ACHN (cell line): ENCODE results near the gene PTPRD.
"Not testable (repeated sequence)": the region's sequence is repeated elsewhere in the genome, so short reads cannot be mapped to it uniquely, and the experiment has no call there.

ENCODE experiments used
- DNase-seq: peaks from one replicate; pipeline ENCODE4 v3.0.0-alpha.2; 2015
- in situ Hi-C: cut with HindIII; loops from 2 replicates; pipeline ENCODE4 v1.10.0; 2017; ENCODE audit warnings: low sequenced_read_pairs, low pct_ligation_motif_present, low pct_unique_long_range_greater_than_20kb

Gene PTPRD

DNA sequence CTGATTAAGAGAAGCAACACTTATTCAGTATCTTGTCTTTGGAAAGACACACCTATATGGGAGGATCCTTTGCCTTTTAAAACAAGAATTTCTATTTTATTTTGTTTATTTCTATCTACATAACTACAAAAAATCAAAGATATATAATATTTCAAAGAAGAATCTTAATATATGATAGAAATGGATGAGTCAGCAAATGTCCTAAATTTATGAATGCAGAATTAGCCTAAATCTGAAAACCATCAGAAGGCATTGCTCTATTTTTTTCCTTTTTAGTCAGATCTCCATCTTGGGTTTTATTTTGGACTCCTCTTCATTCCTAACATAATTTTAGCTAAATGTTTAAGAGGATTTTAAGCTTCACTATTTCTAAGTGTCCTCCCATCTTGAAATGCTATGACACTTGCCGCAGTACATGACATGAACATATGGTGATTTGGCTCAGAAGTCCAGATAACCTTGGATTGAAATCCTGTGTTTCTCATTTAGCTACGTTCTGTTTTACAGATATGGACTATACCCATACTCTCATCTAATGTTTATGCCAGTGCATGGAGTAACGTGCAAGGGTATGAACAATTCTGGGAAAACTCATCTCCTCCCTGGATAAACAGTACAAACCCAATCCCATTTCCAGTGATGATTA, 1490.4 kb downstream of the PTPRD start:
- DNase-seq, result no peak
- in situ Hi-C loops, result no loop called here

- in situ Hi-C loops, result no loop called here
Observed at GRCh38 chr9:9117866-9118265, 1494.9 kb downstream of the PTPRD start.

GRCh38 chr9:9112001-9112720, 1500.6 kb downstream of the PTPRD start:
- in situ Hi-C loops, result no loop called here
- DNase-seq, result no peak

More at GRCh38 chr9:9117866-9118265, 1494.9 kb downstream of the PTPRD start:
- no peak for DNase-seq

DNA sequence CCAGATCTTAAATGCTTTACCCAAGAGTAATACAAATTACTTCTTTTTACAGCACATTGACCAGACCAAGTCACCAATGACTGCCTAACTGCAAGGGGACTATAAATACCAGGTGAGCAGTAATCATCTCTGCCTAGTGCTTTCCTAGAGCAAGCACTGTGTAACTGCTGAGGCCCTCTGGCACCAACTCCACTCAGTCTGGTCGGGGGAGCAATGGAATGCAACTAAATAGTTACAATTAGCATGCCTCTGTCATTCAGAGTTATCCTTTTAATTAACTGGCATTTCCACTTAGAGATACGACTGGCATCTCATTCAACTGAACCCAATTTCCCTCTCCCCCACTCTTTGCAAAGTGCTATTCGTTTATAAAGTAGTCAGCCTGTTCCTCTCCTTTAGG, 1504.2 kb downstream of the PTPRD start:
- in situ Hi-C loops, result no loop called here
- DNase-seq, result no peak

- no peak for DNase-seq
- in situ Hi-C loops, result no loop called here
Observed at GRCh38 chr9:9102295-9102694, 1510.5 kb downstream of the PTPRD start.

DNA sequence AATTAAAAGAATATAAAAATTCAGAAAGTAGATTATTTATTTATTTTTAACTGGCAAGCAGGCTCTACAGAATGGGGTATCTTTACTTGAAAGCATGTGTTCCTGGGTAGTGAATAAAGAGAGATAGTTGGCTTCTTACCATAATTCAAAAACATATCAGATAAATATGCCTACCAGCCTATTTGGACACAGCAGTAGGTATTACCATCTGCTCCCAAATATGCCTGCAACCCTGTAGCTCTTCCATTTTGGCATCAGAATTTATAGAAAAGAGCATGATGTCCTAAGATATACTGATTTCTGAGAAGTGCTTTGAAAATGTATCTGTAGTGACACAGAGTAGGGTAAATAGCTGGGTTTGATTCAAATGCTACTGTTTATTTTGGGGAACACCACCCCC, 1512.7 kb downstream of the PTPRD start:
- in situ Hi-C loops, result no loop called here
- no peak for DNase-seq

- DNase-seq, result no peak
- in situ Hi-C loops, result no loop called here
Observed at GRCh38 chr9:9099646-9100045, 1513.2 kb downstream of the PTPRD start.

GRCh38 chr9:9097254-9097653, 1515.5 kb downstream of the PTPRD start:
- DNase-seq, in situ Hi-C loops: not testable (repeated sequence)

- in situ Hi-C loops, result no loop called here
- peak; percentile 1 for DNase-seq
Observed at GRCh38 chr9:9091387-9091786, 1521.4 kb downstream of the PTPRD start.

DNA sequence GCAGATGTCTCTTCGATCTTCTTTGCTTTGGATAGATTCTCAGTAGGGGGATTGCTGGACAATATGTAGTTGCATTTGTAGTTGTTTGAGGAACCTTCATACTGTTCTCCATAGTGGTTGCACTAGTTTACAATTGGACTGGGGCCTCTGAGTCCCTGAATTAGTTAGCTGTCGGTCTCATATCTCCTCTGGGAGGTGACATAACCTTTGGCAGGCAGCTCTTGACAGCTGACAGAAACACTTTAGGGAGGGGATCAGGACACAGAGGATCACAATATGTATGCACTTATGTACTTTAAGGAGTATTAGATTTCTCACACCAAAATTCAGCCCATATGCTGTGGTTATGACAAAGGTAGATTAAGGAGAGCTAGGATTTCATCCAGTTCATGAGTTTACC, 1533.3 kb downstream of the PTPRD start:
- in situ Hi-C loops, result no loop called here
- DNase-seq, result no peak

DNA sequence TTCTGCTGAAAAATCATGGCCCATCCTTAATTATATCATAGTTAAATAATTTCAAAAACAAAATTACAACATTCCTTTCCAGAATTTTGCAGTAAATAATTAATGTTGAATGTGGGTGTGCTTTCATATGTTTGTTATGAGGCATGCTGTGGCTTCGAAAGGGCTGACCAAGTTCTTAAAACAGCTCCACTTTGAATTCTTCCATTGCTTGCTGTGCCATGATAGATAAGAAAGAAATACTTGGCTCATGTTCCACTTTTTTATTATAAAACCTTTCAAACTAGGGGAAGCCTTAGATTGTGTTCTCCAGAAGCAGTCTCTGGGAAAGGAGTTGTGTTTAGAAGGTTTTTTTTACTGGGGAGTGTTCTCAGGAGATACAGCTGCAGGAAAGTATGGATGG, 1534.5 kb downstream of the PTPRD start:
- no peak for DNase-seq
- in situ Hi-C loops, result no loop called here

DNA sequence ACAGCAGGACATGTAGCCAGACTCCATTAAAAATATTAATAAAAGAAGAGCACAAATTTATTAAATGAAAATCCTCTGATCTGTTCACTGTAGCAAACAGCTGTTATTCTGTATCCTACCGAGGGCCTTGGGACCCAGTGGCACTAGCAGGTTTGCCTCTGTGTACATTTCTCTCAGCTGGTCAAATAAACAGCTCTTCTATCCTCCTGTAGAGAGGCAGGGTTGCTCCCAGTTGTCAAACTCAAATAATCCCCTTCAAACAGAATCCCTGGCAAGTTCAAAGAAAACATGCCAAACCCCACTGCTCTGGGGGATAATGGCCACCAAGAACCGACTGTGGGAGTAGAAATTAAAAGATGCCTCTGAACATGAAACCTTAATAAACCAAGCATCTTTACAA, 1551.2 kb downstream of the PTPRD start:
- in situ Hi-C loops, result no loop called here
- no peak for DNase-seq

DNA sequence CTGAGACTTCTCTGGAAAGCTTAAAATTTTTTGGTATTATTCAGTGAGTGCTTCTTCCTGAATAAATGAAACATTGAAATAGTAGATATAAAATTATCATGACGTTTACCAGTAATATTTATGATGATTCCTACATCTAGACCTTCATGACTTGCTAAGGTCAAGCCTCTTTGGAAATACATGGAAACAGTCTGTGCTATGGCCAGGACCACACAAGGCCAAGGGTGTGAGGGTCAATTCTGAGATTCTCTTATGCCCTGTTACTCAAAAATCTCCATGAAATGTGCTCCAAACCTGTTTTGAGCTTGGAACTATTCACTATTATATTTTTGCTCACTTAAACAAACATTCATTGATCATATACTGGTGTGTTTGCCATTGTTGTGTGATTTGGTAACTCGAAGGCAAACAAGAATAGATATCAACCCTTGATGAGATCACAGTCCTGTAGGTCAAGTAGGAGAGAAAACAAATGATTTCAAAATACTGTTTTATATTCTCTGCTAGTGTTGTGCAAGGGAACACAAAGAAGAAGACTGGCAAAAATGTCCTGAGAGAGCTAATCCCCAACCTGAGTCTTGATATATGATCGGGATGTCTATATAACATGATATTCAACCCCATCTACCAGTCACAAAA, 1558.3 kb downstream of the PTPRD start:
- in situ Hi-C loops, result no loop called here
- no peak for DNase-seq

DNA sequence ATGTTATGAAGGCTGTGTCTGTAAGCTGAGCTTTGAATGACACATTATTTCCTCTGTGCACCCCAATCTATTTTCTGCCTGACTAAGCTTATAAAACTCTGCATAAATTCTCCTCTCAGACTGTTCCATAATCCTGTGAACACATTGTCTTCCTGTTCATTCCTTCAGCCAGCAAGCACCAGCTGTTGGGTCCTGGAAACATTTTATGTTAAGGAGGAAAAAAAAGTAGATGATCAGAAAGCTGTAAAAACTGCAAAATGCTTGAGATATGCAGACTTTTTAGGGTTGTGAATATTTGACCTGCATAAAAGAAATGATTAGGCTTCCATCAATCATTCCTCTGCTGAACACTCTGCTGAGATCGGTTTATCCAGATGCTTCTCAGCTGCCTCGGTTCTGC, 1567.2 kb downstream of the PTPRD start:
- no peak for DNase-seq
- in situ Hi-C loops, result no loop called here

GRCh38 chr9:9045072-9045471, 1567.7 kb downstream of the PTPRD start:
- in situ Hi-C loops, result no loop called here
- DNase-seq, result no peak

DNA sequence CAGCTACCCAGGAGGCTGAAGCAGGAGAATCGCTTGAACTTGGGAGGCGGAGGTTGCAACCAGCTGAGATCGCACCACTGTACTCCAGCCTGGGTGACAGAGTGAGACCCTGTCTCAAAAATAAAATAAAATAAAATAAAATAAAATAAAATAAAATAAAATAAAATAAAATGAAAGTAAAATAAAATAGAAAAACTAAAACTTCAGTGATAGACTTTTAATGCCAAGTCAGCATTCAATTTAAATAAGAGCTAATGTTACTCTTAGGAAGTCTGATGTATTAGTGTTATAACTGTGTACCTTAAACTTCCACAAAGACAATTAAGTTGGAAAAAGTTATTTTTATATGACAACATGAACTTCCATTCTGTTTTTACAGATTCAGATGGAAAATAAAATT, 1569.0 kb downstream of the PTPRD start:
- DNase-seq, in situ Hi-C loops: not testable (repeated sequence)

- in situ Hi-C loops, result no loop called here
- DNase-seq, result no peak
Observed at GRCh38 chr9:9041756-9042155, 1571.0 kb downstream of the PTPRD start.

DNA sequence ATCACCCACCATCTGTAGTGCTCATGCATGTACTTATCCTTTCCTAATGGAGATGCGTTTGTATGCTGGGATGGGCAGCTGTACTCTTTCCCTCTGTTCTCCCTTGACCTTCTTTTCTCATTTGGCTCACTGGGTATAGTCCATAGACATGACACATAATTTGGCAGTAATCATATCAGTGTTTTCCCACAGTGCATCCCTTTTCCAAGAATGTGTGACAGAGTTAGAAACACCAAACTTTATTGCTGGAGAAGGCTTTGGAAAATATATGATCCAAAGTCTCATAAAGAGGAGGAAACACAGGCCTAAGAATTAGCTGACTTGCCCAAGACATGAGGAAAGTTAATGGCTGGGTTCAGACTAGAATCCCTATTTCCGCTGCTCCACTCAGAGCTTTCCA, 1579.8 kb downstream of the PTPRD start:
- no peak for DNase-seq
- in situ Hi-C loops, result no loop called here

- no peak for DNase-seq
- in situ Hi-C loops, result no loop called here
Observed at GRCh38 chr9:9016597-9016996, 1596.2 kb downstream of the PTPRD start.

GRCh38 chr9:9004810-9005209, 1608.0 kb downstream of the PTPRD start:
- peak; percentile 3 for DNase-seq
- in situ Hi-C loops, result no loop called here
